ENCODE data around the gene UBE2QL1.

Gene UBE2QL1

GRCh38 chr5:6543830-6544560, 95.3 kb downstream of the UBE2QL1 start:
- DNase-seq: peak in 3 of 42 donors; percentile 15 to 30 (median 20)
- intact Hi-C loops (cut with DNase I): no loop called here
